Measurements from ENCODE around the gene EMSY. TPM values are rescaled to one million over a fixed set of nuclear protein-coding genes. Genes with fewer than 3 reads are reported as not detected.

EMSY gene
- total RNA-seq, 6 experiments from 2014 or later: 6.1 to 15.2 (median 7.2) TPM

- Histone ChIP-seq H3K4me1 (no peaks in the 10 kb centered on the region), H3K27me3 (no peaks in the 10 kb centered on the region), H3K9me3 (no peaks in the 10 kb centered on the region), H3K36me3 (no peaks in the 10 kb centered on the region), H3K27ac (peak overlapping the region in 1 of 3 donors; percentile 82), H3K4me3 (no peak overlapping the region)
- no peak for TF ChIP-seq POLR2A (IDR thresholded peaks at IDR 0.05)
- TF ChIP-seq, protein P1, sequence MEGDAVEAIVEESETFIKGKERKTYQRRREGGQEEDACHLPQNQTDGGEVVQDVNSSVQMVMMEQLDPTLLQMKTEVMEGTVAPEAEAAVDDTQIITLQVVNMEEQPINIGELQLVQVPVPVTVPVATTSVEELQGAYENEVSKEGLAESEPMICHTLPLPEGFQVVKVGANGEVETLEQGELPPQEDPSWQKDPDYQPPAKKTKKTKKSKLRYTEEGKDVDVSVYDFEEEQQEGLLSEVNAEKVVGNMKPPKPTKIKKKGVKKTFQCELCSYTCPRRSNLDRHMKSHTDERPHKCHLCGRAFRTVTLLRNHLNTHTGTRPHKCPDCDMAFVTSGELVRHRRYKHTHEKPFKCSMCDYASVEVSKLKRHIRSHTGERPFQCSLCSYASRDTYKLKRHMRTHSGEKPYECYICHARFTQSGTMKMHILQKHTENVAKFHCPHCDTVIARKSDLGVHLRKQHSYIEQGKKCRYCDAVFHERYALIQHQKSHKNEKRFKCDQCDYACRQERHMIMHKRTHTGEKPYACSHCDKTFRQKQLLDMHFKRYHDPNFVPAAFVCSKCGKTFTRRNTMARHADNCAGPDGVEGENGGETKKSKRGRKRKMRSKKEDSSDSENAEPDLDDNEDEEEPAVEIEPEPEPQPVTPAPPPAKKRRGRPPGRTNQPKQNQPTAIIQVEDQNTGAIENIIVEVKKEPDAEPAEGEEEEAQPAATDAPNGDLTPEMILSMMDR (IDR thresholded peaks at IDR 0.05): no peak
- ATAC-seq: no peak
- no peak for DNase-seq
- WGBS (ENCODE audit: insufficient coverage, low coverage, low lambda C conversion rate, missing lambda C conversion rate): 82% methylated on average over 2 of the region's 10 CpGs
- intact Hi-C loops (cut with DNase I): no loop called here
Measured at GRCh38 chr11:76589477-76589876, 144.7 kb downstream of the EMSY start.

DNA sequence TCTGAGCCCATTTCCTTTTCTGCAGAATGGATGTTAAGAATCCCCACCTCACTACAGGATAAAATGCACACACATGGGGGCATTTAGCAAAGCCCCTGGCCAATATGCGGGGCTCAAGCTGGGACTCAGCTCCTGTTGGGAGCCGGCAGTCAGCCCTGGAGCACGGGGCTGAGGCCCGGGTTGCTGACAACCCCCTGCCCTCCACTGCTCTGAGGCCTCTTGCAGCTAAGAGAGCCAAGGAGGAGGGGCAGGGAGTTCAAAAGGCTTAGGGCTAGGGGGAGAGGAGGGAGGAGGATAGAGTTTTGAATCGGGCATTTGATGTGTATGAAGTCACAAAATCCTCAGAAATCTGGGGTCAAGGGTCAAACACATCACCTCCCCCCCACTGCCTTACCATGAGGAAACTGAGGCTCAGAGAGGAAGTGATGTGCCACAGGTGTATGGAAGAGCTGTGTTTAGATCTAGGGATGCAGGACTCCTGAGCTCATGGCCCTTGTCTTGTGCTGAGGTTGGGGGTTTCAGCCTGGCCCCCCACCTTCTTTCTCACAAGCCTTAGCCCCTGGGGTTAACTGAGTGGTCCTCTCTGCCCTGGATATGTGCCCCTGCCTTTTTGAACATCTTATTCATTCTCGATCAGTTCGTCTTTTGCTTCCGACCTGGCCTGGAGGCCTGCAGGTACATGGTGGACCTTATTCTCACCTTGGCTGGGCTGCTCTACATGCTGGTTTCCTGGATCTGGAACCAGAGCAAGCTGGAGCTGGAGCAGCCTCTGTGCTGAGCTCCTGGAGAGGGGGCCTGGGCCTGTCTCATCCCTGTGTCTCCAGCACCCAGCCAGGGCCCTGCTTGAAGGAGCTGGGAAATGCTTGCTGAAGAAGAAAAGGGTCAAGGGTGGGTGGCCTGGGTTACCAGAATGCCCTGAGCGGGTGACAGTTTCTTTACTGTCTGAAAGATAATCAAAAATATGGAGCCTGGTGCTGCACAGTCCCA is 145.4 kb downstream of the EMSY start:
- DNase-seq: no peak
- Histone ChIP-seq H3K4me3 (no peak overlapping the region), H3K27me3 (no peaks in the 10 kb centered on the region), H3K9me3 (no peaks in the 10 kb centered on the region), H3K4me1 (no peaks in the 10 kb centered on the region), H3K27ac (no peak overlapping the region), H3K36me3 (no peaks in the 10 kb centered on the region)
- intact Hi-C loops (cut with DNase I): no loop called here
- WGBS (ENCODE audit: insufficient coverage, low coverage, low lambda C conversion rate, missing lambda C conversion rate): 66% methylated on average over 6 of the region's 9 CpGs
- TF ChIP-seq, protein P1 (IDR thresholded peaks at IDR 0.05): no peak
- TF ChIP-seq POLR2A (IDR thresholded peaks at IDR 0.05): no peak
- ATAC-seq: no peak

DNA sequence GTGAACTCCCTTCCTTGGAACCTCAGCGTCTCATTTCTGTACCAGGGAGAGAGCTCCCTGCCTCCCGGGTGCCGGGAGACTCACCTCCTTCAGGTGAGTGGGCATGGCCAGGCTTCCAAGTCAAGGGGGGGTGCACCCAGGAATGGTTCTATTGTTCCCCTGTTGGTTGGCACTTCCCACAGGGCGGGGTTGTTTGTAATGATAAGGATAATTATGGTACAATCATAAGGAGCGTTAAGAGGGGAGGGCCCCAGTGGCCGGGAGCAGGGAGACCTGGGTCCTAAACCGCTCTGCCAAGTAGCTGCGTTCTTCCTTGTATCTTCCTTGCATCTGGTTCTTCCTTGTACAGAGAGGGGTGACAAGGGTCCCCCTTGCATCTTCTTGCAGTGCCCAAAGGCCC is 146.6 kb downstream of the EMSY start:
- H3K27ac ChIP-seq: no peak overlapping the region
- no peaks in the 10 kb centered on the region for H3K27me3 ChIP-seq
- H3K9me3 ChIP-seq: no peaks in the 10 kb centered on the region
- no peaks in the 10 kb centered on the region for H3K4me1 ChIP-seq
- intact Hi-C loops (cut with DNase I): no loop called here
- WGBS (ENCODE audit: insufficient coverage, low coverage, low lambda C conversion rate, missing lambda C conversion rate): 85% methylated on average over 4 of the region's 8 CpGs
- no peaks in the 10 kb centered on the region for H3K36me3 ChIP-seq
- no peak overlapping the region for H3K4me3 ChIP-seq
- DNase-seq (no peak), ATAC-seq (no peak)
- no peak for TF ChIP-seq POLR2A (IDR thresholded peaks at IDR 0.05)
- TF ChIP-seq, protein P1 (IDR thresholded peaks at IDR 0.05): no peak

- H3K4me1 ChIP-seq: no peaks in the 10 kb centered on the region
- ATAC-seq (no peak), DNase-seq (no peak)
- no peaks in the 10 kb centered on the region for H3K27me3 ChIP-seq
- H3K9me3 ChIP-seq: no peaks in the 10 kb centered on the region
- no peak overlapping the region for H3K4me3 ChIP-seq
- H3K27ac ChIP-seq: no peak overlapping the region
- intact Hi-C loops (cut with DNase I): no loop called here
- 72% methylated on average over 8 of the region's 17 CpGs for WGBS (ENCODE audit: insufficient coverage, low coverage, low lambda C conversion rate, missing lambda C conversion rate)
- no peak for TF ChIP-seq POLR2A (IDR thresholded peaks at IDR 0.05)
- TF ChIP-seq, protein P1 (IDR thresholded peaks at IDR 0.05): no peak
- H3K36me3 ChIP-seq: no peaks in the 10 kb centered on the region
Measured at GRCh38 chr11:76592025-76592914, 147.5 kb downstream of the EMSY start.

Data from right lobe of liver (tissue), 6 donors.